ENCODE data around the gene AMTN. TPM values are rescaled to one million over a fixed set of nuclear protein-coding genes. Genes with fewer than 3 reads are reported as not detected.

The AMTN gene, protein sequence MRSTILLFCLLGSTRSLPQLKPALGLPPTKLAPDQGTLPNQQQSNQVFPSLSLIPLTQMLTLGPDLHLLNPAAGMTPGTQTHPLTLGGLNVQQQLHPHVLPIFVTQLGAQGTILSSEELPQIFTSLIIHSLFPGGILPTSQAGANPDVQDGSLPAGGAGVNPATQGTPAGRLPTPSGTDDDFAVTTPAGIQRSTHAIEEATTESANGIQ
- not detected for total RNA-seq

DNA sequence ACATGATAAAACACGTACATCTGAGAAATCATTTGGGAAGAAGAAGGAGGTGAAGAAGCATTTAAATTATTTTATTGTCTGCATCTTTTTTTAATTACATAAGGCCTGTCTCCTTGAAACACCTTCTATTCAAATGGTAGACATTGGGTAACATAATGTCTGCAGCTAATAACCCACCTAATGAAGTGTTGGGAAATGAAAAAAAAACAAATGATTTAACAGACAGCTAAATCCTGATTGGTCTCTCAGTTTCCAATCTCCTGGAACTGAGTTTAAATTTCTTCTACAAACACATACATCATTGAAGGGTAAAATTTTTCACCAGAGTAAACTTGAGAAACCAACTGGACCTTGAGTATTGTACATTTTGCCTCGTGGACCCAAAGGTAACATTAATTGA lies at the start of gene AMTN:
Gene AMTN, plus strand, starts transcription at position 301 of the 400 bp plus-strand sequence. CDS start 209 bp downstream, outside the sequence.

DNA sequence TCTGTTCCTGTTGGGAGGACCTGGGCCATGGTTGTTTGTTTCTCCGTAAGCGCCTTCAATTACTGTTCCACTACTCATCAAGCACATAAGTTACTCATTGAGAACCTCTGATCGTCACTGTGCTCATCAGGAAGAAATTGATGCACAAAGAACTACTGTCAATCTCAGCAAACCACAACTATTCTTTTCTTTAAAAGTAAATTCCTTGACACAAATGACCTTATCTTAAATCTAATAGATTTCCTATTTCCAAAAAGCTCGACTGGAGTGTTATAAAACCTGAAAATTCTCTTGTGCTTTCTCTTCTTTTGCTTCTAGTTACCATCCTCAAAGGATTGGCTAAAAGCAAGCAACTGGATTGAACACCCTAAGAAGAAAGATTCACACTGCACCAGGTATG lies 46.5 kb upstream of the AMTN start, which contains the start of gene MUC7:
Gene MUC7, plus strand, starts transcription at position 301 of the 400 bp plus-strand sequence. CDS start 1,825 bp downstream, outside the sequence.

Other genes starting within 250 kb of the AMTN start
- not detected for gene CABS1, start 183.6 kb upstream of the AMTN start, total RNA-seq
- not detected for gene SMR3A, start 157.8 kb upstream of the AMTN start, total RNA-seq
- not detected for gene SMR3B, start 135.4 kb upstream of the AMTN start, total RNA-seq
- gene OPRPN, start 120.6 kb upstream of the AMTN start, total RNA-seq: not detected
- gene MUC7, start 46.4 kb upstream of the AMTN start, total RNA-seq: not detected
- gene AMBN, start 73.7 kb downstream of the AMTN start, total RNA-seq: 0.47 TPM
- gene ENAM, start 110.2 kb downstream of the AMTN start, total RNA-seq: 4.8 TPM
- gene JCHAIN, start 147.9 kb downstream of the AMTN start, total RNA-seq: 5.1 TPM
- 15.3 TPM for gene UTP3, start 170.0 kb downstream of the AMTN start, total RNA-seq
- gene RUFY3, start 203.4 kb downstream of the AMTN start, total RNA-seq: 96.9 TPM